ENCODE data around the gene TIFAB.

- no peak for TF ChIP-seq TAF1 (IDR thresholded peaks at IDR 0.05; ENCODE audit: borderline replicate concordance, insufficient read depth, low read length)
- no peak for TF ChIP-seq REST (IDR thresholded peaks at IDR 0.05; ENCODE audit: insufficient read depth in 1 of 2, low read depth in 2 of 2, low read length in 2 of 2)
- TF ChIP-seq FOXP2 (optimal IDR thresholded peaks at IDR 0.05; ENCODE audit: borderline replicate concordance, extremely low read depth, extremely low read length, insufficient read depth): no peak
- no peak for TF ChIP-seq POLR2AphosphoS5 (IDR thresholded peaks at IDR 0.05; ENCODE audit: low read depth, low read length)
Measured at GRCh38 chr5:135454946-135455345, 2.8 kb upstream of the TIFAB start.

Measured in PFSK-1 (cell line).